GM19463 (cell line): Measurements from ENCODE around the gene C22orf23.

Experiments
- ATAC-seq: cut with Tn5 transposase; IDR thresholded peaks from one replicate; pipeline ENCODE4 v1.9.1; 2021; ENCODE audit warnings: mild to moderate bottlenecking, moderate library complexity; ENCODE audit not compliant: unreplicated experiment

C22orf23 gene

GRCh38 chr22:37905534-37906363, 47.7 kb downstream of the C22orf23 start, which contains the start of gene MICALL1:
MICALL1 (plus strand) TSS chr22:37906297; CDS start chr22:37906423, 126 bp downstream.
- peak; percentile 89 for ATAC-seq

GRCh38 chr22:37904572-37905533, 48.5 kb downstream of the C22orf23 start:
- ATAC-seq: no peak

GRCh38 chr22:37898441-37899181, 54.8 kb downstream of the C22orf23 start:
- no peak for ATAC-seq

- ATAC-seq: no peak
Measured at GRCh38 chr22:37897807-37898206, 55.6 kb downstream of the C22orf23 start.

- no peak for ATAC-seq
Measured at GRCh38 chr22:37896939-37897338, 56.5 kb downstream of the C22orf23 start.

- ATAC-seq: peak; percentile 68
Measured at GRCh38 chr22:37896181-37896592, 57.2 kb downstream of the C22orf23 start.

GRCh38 chr22:37894939-37895670, 58.3 kb downstream of the C22orf23 start:
- ATAC-seq: no peak

- no peak for ATAC-seq
Measured at GRCh38 chr22:37893583-37893983, 59.8 kb downstream of the C22orf23 start.
